ENCODE results near the gene ARHGEF10L.

DNA sequence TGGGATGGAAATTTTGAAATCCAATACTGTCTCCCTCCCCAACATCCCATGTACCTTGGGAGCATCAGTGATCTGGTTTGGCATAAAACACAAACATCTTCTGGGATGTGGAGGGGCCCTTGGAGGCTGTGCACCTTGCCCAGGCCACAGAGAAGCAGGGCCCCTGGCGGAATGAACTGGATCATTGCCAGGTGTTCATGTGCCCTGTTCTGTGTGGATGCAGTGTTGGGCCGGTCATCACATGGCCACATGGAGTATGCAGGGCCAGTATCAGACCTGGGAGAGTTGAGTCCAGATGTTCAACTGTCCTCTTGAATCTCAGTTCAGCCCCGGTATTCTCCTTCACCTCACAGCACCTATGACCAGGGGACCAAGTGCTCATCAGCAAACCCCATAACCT lies 26.9 kb downstream of the ARHGEF10L start:
- TF ChIP-seq ZFP3 (tag by site-specific recombination; IDR thresholded peaks at IDR 0.05; ENCODE audit: low read depth) (no peak), ZNF292 (tag by site-specific recombination; IDR thresholded peaks at IDR 0.05; ENCODE audit: borderline replicate concordance, low read depth) (no peak), ZNF843 (tag by site-specific recombination; IDR thresholded peaks at IDR 0.05) (no peak), ZNF138 (tag by site-specific recombination; IDR thresholded peaks at IDR 0.05; ENCODE audit: borderline replicate concordance) (no peak)
- TF ChIP-seq, protein P1, sequence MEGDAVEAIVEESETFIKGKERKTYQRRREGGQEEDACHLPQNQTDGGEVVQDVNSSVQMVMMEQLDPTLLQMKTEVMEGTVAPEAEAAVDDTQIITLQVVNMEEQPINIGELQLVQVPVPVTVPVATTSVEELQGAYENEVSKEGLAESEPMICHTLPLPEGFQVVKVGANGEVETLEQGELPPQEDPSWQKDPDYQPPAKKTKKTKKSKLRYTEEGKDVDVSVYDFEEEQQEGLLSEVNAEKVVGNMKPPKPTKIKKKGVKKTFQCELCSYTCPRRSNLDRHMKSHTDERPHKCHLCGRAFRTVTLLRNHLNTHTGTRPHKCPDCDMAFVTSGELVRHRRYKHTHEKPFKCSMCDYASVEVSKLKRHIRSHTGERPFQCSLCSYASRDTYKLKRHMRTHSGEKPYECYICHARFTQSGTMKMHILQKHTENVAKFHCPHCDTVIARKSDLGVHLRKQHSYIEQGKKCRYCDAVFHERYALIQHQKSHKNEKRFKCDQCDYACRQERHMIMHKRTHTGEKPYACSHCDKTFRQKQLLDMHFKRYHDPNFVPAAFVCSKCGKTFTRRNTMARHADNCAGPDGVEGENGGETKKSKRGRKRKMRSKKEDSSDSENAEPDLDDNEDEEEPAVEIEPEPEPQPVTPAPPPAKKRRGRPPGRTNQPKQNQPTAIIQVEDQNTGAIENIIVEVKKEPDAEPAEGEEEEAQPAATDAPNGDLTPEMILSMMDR (tag by site-specific recombination; IDR thresholded peaks at IDR 0.05) = no peak
- TF ChIP-seq, protein P2, sequence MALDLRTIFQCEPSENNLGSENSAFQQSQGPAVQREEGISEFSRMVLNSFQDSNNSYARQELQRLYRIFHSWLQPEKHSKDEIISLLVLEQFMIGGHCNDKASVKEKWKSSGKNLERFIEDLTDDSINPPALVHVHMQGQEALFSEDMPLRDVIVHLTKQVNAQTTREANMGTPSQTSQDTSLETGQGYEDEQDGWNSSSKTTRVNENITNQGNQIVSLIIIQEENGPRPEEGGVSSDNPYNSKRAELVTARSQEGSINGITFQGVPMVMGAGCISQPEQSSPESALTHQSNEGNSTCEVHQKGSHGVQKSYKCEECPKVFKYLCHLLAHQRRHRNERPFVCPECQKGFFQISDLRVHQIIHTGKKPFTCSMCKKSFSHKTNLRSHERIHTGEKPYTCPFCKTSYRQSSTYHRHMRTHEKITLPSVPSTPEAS (tag by site-specific recombination; IDR thresholded peaks at IDR 0.05) = no peak
- TF ChIP-seq, protein P3, sequence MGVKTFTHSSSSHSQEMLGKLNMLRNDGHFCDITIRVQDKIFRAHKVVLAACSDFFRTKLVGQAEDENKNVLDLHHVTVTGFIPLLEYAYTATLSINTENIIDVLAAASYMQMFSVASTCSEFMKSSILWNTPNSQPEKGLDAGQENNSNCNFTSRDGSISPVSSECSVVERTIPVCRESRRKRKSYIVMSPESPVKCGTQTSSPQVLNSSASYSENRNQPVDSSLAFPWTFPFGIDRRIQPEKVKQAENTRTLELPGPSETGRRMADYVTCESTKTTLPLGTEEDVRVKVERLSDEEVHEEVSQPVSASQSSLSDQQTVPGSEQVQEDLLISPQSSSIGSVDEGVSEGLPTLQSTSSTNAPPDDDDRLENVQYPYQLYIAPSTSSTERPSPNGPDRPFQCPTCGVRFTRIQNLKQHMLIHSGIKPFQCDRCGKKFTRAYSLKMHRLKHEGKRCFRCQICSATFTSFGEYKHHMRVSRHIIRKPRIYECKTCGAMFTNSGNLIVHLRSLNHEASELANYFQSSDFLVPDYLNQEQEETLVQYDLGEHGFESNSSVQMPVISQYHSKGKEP (tag by site-specific recombination; IDR thresholded peaks at IDR 0.05) = no peak
